HEK293 (cell line): ENCODE results near the gene OR2F1.

Experiments
- CTCF ChIP-seq: fragments of 450-650 bp; formaldehyde crosslinking; IDR thresholded peaks from 2 replicates; pipeline ENCODE4 v1.5.1; 2016; ENCODE audit warnings: missing biosample characterization, missing genetic modification characterization
- HOXA7 ChIP-seq: sonication (generic); formaldehyde crosslinking; IDR thresholded peaks from 2 replicates; pipeline ENCODE4 v1.8.1; 2022; ENCODE audit warnings: missing genetic modification reagents, borderline replicate concordance
- SP2 ChIP-seq: fragments of 450-650 bp; formaldehyde crosslinking; IDR thresholded peaks from 2 replicates; pipeline ENCODE4 v1.5.1; 2016; ENCODE audit warnings: missing biosample characterization, missing genetic modification characterization

GRCh38 chr7:144009361-144009760 lies 54.7 kb downstream of the OR2F1 start:
- no peak for TF ChIP-seq CTCF (tag by site-specific recombination)
- no peak for TF ChIP-seq SP2 (tag by site-specific recombination)
- no peak for TF ChIP-seq HOXA7 (CRISPR knock-in tag)
